Right atrium auricular region (tissue), 2 donors: ENCODE data around the gene FXYD3. TPM values are rescaled to one million over a fixed set of nuclear protein-coding genes. Genes with fewer than 3 reads are reported as not detected.

Experiments used
- DNase-seq: peaks from one replicate; pipeline ENCODE4 v3.0.0-alpha.2; 2019; ENCODE audit warnings: low spot score
- H3K27ac ChIP-seq, 2 donors: fragments of 200-600 bp; sonication (generic); 1 replicate in 1 of 2; 2 replicates in 1 of 2; pipeline ENCODE4 v1.5.1; 2016 to 2019
- H3K27me3 ChIP-seq, 2 donors: fragments of 200-600 bp; sonication (generic); one replicate each; pipeline versions ENCODE4 v1.5.1 to v1.6.0; 2017 to 2019
- H3K36me3 ChIP-seq: fragments of 200-600 bp; sonication (generic); one replicate; pipeline ENCODE4 v1.5.1; 2016
- H3K4me1 ChIP-seq, 2 donors: fragments of 200-600 bp; sonication (generic); one replicate each; pipeline versions ENCODE4 v1.5.1 to v1.6.0; 2017 to 2019
- H3K4me3 ChIP-seq, 2 donors: fragments of 200-600 bp; sonication (generic); 1 replicate in 1 of 2; 2 replicates in 1 of 2; pipeline ENCODE4 v1.5.1; 2017 to 2019; ENCODE audit warnings: mild to moderate bottlenecking in 1 of 2, moderate library complexity in 1 of 2
- H3K9me3 ChIP-seq, 2 donors: fragments of 200-600 bp; sonication (generic); one replicate each; pipeline ENCODE4 v1.5.1; 2019
- CTCF ChIP-seq, 2 donors: fragments of 200-600 bp; sonication (generic); IDR thresholded peaks; one replicate each; pipeline ENCODE4 v1.5.1; 2019; ENCODE audit warnings: antibody characterized with exemption in 2 of 2
- total RNA-seq, 2 donors: library from RNA; depleted of rRNA; stranded (reverse); fragments of >200 nt; gene quantifications; one replicate each; pipeline ENCODE4 v1.1.0, GENCODE V29; 2016

Gene FXYD3
- total RNA-seq, 2 donors from 2014 or later: 0.98 to 1.6 TPM

DNA sequence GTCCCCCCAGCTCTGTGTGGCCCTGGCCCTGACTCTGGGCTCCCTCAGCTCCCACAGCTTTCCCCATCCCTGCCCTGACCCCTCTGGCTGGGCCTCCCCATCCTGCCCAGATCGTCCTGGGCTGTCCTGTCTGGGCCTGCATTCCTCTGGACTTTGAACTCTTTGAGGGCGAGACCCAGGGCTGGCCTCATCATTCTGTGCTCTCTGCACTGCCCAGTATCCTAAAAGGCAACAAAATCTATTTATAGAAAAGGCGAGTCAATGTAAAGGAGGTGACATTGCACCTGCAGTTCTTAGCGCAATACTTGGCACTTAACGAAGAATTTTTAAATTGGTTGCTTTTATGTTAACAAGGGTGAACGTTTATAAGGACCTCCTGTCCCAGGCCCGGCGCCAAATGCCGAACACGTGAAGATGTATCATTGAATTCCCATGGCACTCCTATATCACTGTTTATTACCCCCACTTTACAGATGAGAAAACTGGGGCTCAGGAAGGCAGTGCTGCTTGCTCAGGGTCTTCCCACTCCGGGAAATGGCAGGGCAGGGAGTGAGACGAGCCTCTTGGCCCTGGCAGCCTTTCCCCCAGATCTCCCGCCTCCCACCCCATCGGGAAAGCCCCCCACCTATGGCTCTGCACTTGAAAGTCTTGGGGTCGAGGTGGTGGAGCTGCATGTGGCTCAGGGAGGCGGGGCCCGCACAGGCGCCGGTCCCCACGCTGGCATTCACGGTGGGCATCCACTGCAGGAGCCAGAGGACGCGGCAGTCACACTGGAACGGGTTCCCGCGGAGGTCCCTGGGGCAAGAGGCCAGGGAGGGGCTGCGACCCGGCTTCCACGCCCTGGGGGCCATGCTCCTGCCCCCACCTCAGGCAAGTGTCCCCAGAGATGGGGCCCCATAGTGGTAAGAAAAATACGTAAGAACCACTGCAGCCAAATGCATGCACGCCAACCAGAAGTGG is 15.4 kb downstream of the FXYD3 start:
- Histone ChIP-seq H3K4me3 (no peak overlapping the region), H3K4me1 (peaks cover 0 to 26% of the 10 kb centered on the region in 2 donors), H3K27me3 (no peaks in the 10 kb centered on the region), H3K9me3 (no peaks in the 10 kb centered on the region), H3K36me3 (no peaks in the 10 kb centered on the region), H3K27ac (peak overlapping the region in 1 of 2 donors; percentile 43)
- TF ChIP-seq CTCF (IDR thresholded peaks at IDR 0.05): no peak
- no peak for DNase-seq

GRCh38 chr19:35132254-35132653 is 16.6 kb downstream of the FXYD3 start:
- no peak for TF ChIP-seq CTCF (IDR thresholded peaks at IDR 0.05)
- Histone ChIP-seq H3K27me3 (no peaks in the 10 kb centered on the region), H3K27ac (no peak overlapping the region), H3K36me3 (no peaks in the 10 kb centered on the region), H3K4me3 (no peak overlapping the region), H3K4me1 (peaks cover 0 to 35% of the 10 kb centered on the region in 2 donors), H3K9me3 (no peaks in the 10 kb centered on the region)
- no peak for DNase-seq

DNA sequence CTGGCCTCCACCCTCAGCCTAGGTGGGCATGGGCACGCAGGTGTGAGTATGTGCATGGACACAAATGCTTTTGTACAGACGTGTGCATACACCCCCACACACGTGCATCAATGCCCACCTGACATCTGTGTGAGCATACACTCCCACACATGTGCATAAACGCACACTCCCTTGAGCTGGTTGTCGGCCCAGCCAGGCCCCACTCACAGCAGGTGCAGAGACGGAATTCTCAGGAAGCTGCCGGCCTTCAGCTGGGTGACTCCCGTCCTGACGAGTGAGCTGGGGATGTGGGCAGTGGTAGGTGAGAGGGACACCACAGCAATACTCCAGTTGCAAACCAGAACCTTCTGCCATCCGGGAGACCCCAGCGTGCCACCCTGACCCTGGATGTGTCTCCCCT is 18.2 kb downstream of the FXYD3 start:
- no peaks in the 10 kb centered on the region for H3K9me3 ChIP-seq
- DNase-seq: no peak
- no peaks in the 10 kb centered on the region for H3K27me3 ChIP-seq
- H3K4me1 ChIP-seq: peaks cover 0 to 50% of the 10 kb centered on the region in 2 donors
- no peaks in the 10 kb centered on the region for H3K36me3 ChIP-seq
- peak overlapping the region; percentile 31 to 50 for H3K4me3 ChIP-seq
- TF ChIP-seq CTCF (IDR thresholded peaks at IDR 0.05): no peak
- H3K27ac ChIP-seq: peak overlapping the region; percentile 81 to 82

GRCh38 chr19:35134601-35135242 is 19.1 kb downstream of the FXYD3 start, which contains the start of gene LGI4:
Gene LGI4, minus strand, starts transcription at chr19:35135059. Its CDS starts 379 bp downstream, at chr19:35134680.
- Histone ChIP-seq H3K4me3 (peak within 1 kb of the TSS; percentile 31 to 50), H3K9me3 (no peaks in the 10 kb centered on the region), H3K27me3 (no peaks in the 10 kb centered on the region), H3K36me3 (no peaks in the 10 kb centered on the region), H3K4me1 (peaks cover 0 to 59% of the 10 kb centered on the region in 2 donors), H3K27ac (peak within 1 kb of the TSS; percentile 81 to 82)
- no peak for DNase-seq
- TF ChIP-seq CTCF (IDR thresholded peaks at IDR 0.05): no peak

- DNase-seq: peak; percentile 78
- no peaks in the 10 kb centered on the region for H3K36me3 ChIP-seq
- no peaks in the 10 kb centered on the region for H3K27me3 ChIP-seq
- peaks cover 0 to 65% of the 10 kb centered on the region in 2 donors for H3K4me1 ChIP-seq
- peak overlapping the region; percentile 81 to 82 for H3K27ac ChIP-seq
- peak overlapping the region; percentile 31 to 50 for H3K4me3 ChIP-seq
- no peaks in the 10 kb centered on the region for H3K9me3 ChIP-seq
- TF ChIP-seq CTCF (IDR thresholded peaks at IDR 0.05): peak; percentile 89 to 97
Observed at GRCh38 chr19:35135389-35135909, 19.8 kb downstream of the FXYD3 start.
